ENCODE measurements around the gene CNGA3. TPM values are rescaled to one million over a fixed set of nuclear protein-coding genes. Genes with fewer than 3 reads are reported as not detected.
"Not testable (repeated sequence)": the region's sequence is repeated elsewhere in the genome, so short reads cannot be mapped to it uniquely, and the experiment has no call there.

Gene CNGA3
- total RNA-seq: not detected

GRCh38 chr2:98346311-98347236, at the start of gene CNGA3:
Gene CNGA3 (plus strand): TSS chr2:98346456. CDS start chr2:98369976, 23,520 bp downstream.
- Mint-ChIP-seq H3K36me3 (peaks cover 5 to 17% of the 10 kb centered on the region in 2 donors), H3K9me3 (peaks cover 0 to 3% of the 10 kb centered on the region in 2 donors), H3K27ac (no peak within 1 kb of the TSS)
- peak in 1 of 2 donors; percentile 45 for DNase-seq (ENCODE audit: low spot score in 2 of 2)
- ATAC-seq: no peak

GRCh38 chr2:98297817-98298682, 48.2 kb upstream of the CNGA3 start:
- Mint-ChIP-seq H3K27ac (no peak overlapping the region), H3K36me3 (no peaks in the 10 kb centered on the region), H3K9me3 (no peaks in the 10 kb centered on the region)
- no peak for DNase-seq (ENCODE audit: low spot score in 2 of 2)
- no peak for ATAC-seq

- no peaks in the 10 kb centered on the region for H3K9me3 Mint-ChIP-seq
- no peaks in the 10 kb centered on the region for H3K36me3 Mint-ChIP-seq
- ATAC-seq: no peak
- no peak overlapping the region for H3K27ac Mint-ChIP-seq
- DNase-seq (ENCODE audit: low spot score in 2 of 2): no peak
Observed at GRCh38 chr2:98298683-98299164, 47.5 kb upstream of the CNGA3 start.

- Mint-ChIP-seq H3K27ac (no peak overlapping the region), H3K36me3 (no peaks in the 10 kb centered on the region), H3K9me3 (no peaks in the 10 kb centered on the region)
- no peak for ATAC-seq
- no peak for DNase-seq (ENCODE audit: low spot score in 2 of 2)
Observed at GRCh38 chr2:98299211-98299905, 46.9 kb upstream of the CNGA3 start.

GRCh38 chr2:98300141-98300874, 45.9 kb upstream of the CNGA3 start:
- Mint-ChIP-seq H3K27ac (peak overlapping the region in 1 of 2 donors; percentile 18), H3K36me3 (no peaks in the 10 kb centered on the region), H3K9me3 (no peaks in the 10 kb centered on the region)
- ATAC-seq (no peak), DNase-seq (ENCODE audit: low spot score in 2 of 2) (no peak)

GRCh38 chr2:98301469-98301868, 44.8 kb upstream of the CNGA3 start:
- Mint-ChIP-seq H3K27ac (no peak overlapping the region), H3K9me3 (no peaks in the 10 kb centered on the region), H3K36me3 (no peaks in the 10 kb centered on the region)
- DNase-seq (ENCODE audit: low spot score in 2 of 2): no peak
- ATAC-seq: no peak

GRCh38 chr2:98307131-98307696, 39.0 kb upstream of the CNGA3 start:
- not testable (repeated sequence) for H3K36me3 Mint-ChIP-seq; H3K9me3 Mint-ChIP-seq; H3K27ac Mint-ChIP-seq; DNase-seq (ENCODE audit: low spot score in 2 of 2); ATAC-seq

- no peak overlapping the region for H3K27ac Mint-ChIP-seq
- no peaks in the 10 kb centered on the region for H3K9me3 Mint-ChIP-seq
- no peaks in the 10 kb centered on the region for H3K36me3 Mint-ChIP-seq
- ATAC-seq: no peak
- no peak for DNase-seq (ENCODE audit: low spot score in 2 of 2)
Observed at GRCh38 chr2:98308068-98308467, 38.2 kb upstream of the CNGA3 start.

- Mint-ChIP-seq H3K27ac (no peak overlapping the region), H3K36me3 (no peaks in the 10 kb centered on the region), H3K9me3 (no peaks in the 10 kb centered on the region)
- DNase-seq (ENCODE audit: low spot score in 2 of 2) (no peak), ATAC-seq (no peak)
Observed at GRCh38 chr2:98308532-98308931, 37.7 kb upstream of the CNGA3 start.

GRCh38 chr2:98309580-98309979, 36.7 kb upstream of the CNGA3 start:
- Mint-ChIP-seq H3K9me3 (no peaks in the 10 kb centered on the region), H3K27ac (peak overlapping the region in 1 of 2 donors; percentile 44), H3K36me3 (no peaks in the 10 kb centered on the region)
- ATAC-seq (no peak), DNase-seq (ENCODE audit: low spot score in 2 of 2) (no peak)

GRCh38 chr2:98310010-98310409, 36.2 kb upstream of the CNGA3 start:
- ATAC-seq: no peak
- DNase-seq (ENCODE audit: low spot score in 2 of 2): no peak
- H3K36me3 Mint-ChIP-seq: no peaks in the 10 kb centered on the region
- H3K27ac Mint-ChIP-seq: no peak overlapping the region
- H3K9me3 Mint-ChIP-seq: no peaks in the 10 kb centered on the region

- ATAC-seq (no peak), DNase-seq (ENCODE audit: low spot score in 2 of 2) (no peak)
- Mint-ChIP-seq H3K36me3 (no peaks in the 10 kb centered on the region), H3K9me3 (peaks cover 0 to 3% of the 10 kb centered on the region in 2 donors), H3K27ac (no peak overlapping the region)
Observed at GRCh38 chr2:98311090-98311489, 35.2 kb upstream of the CNGA3 start.

GRCh38 chr2:98311771-98312545, 34.3 kb upstream of the CNGA3 start:
- H3K36me3 Mint-ChIP-seq: no peaks in the 10 kb centered on the region
- DNase-seq (ENCODE audit: low spot score in 2 of 2) (no peak), ATAC-seq (no peak)
- H3K9me3 Mint-ChIP-seq: peaks cover 0 to 4% of the 10 kb centered on the region in 2 donors
- no peak overlapping the region for H3K27ac Mint-ChIP-seq

- no peak for DNase-seq (ENCODE audit: low spot score in 2 of 2)
- H3K27ac Mint-ChIP-seq: no peak overlapping the region
- ATAC-seq: no peak
- no peaks in the 10 kb centered on the region for H3K36me3 Mint-ChIP-seq
- H3K9me3 Mint-ChIP-seq: peaks cover 4 to 8% of the 10 kb centered on the region in 2 donors
Observed at GRCh38 chr2:98313492-98314250, 32.6 kb upstream of the CNGA3 start.
